ENCODE measurements around the gene RGS17.
A peak's percentile ranks its signal among the peaks of the same experiment; 100 is the strongest.

The RGS17 gene

DNA sequence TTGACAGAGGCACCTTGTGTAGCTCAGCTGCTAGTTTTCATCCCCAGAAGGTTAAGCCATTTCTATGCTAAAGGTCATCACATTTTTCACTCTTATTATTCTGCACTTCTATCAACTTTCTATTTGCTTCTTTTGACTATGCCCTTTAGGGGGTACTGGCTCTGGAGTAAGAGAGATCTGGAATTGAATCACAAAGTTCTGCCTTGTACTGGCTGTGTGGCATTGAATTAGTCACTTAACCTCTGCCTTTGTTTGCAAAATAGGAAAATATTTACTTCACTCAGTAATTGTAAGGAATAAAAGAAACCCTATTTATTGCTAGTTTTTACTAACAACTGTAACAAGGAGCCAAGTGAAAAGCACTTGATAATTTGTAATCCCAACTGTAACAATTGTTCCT lies 71.8 kb downstream of the RGS17 start:
- Histone ChIP-seq H4K20me1 (no peaks in the 10 kb centered on the region), H3K27me3 (no peaks in the 10 kb centered on the region), H3K9me3 (replicated peaks in 1 of 11) (peaks cover 10 to 17% (median 12%) of the 10 kb centered on the region in 11 experiments; a peak in 21 of 22 replicates), H3K27ac (no peak overlapping the region), H3K9ac (no peak overlapping the region), H3K4me1 (no peaks in the 10 kb centered on the region), H3K36me3 (no peaks in the 10 kb centered on the region), H3K4me2 (no peak overlapping the region), H3K4me3 (no peak overlapping the region)
- TF ChIP-seq Cebpa-rat (IDR thresholded peaks at IDR 0.05) = no peak

DNA sequence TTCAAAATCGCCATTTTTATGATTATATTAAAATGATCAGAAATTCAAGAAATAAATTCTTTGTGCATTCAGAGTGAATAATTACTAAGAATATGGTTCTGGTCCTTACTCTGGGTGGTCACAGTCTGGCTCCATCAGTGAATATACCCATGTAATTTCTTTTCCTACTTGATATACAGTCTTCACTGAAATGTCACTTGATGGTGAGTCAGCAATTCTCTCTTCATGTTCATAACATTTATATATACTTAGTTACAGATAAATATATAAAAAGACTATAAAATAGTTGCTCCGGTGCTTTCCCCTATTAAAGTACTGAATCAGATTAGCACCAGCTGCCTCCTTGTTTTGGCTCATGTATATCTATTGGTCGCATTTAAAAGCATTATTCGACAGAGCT lies 72.2 kb downstream of the RGS17 start:
- Histone ChIP-seq H3K36me3 (no peaks in the 10 kb centered on the region), H3K9me3 (replicated peaks in 1 of 11) (peaks cover 10 to 14% (median 12%) of the 10 kb centered on the region in 11 experiments; a peak in 21 of 22 replicates), H3K4me2 (no peak overlapping the region), H3K27me3 (no peaks in the 10 kb centered on the region), H3K9ac (no peak overlapping the region), H3K4me3 (no peak overlapping the region), H4K20me1 (no peaks in the 10 kb centered on the region), H3K4me1 (no peaks in the 10 kb centered on the region), H3K27ac (no peak overlapping the region)
- no peak for TF ChIP-seq Cebpa-rat (IDR thresholded peaks at IDR 0.05)

DNA sequence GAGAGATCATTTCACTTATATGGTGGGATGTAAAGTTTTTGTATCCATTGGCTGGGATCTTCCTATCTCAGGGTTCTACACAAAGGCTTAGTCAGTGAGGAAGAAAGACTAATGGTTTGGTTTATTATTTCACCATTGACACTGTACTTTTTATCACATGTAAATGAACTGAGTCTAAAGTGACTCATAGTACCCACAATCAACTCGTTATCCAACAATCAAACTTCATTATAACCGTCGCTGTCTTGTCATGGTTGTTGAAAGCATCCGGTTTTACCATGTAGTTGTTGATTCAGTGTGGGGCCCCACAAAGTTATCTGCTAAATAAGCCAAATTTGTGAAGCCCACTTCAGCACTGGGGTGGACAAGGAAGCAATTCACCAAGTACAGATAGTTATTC lies 72.8 kb downstream of the RGS17 start:
- Histone ChIP-seq H3K9me3 (replicated peaks in 1 of 11) (peaks cover 5 to 10% (median 7%) of the 10 kb centered on the region in 11 experiments; a peak in 21 of 22 replicates), H3K36me3 (no peaks in the 10 kb centered on the region), H3K4me3 (no peak overlapping the region), H3K4me2 (no peak overlapping the region), H3K4me1 (no peaks in the 10 kb centered on the region), H3K9ac (no peak overlapping the region), H3K27ac (no peak overlapping the region), H4K20me1 (no peaks in the 10 kb centered on the region), H3K27me3 (no peaks in the 10 kb centered on the region)
- TF ChIP-seq Cebpa-rat (IDR thresholded peaks at IDR 0.05) = no peak

GRCh38 chr6:153056308-153056707 lies 74.8 kb downstream of the RGS17 start:
- H4K20me1 ChIP-seq = no peaks in the 10 kb centered on the region
- H3K9me3 ChIP-seq (replicated peaks in 1 of 11) = no peaks in the 10 kb centered on the region
- H3K4me2 ChIP-seq = no peak overlapping the region
- no peaks in the 10 kb centered on the region for H3K36me3 ChIP-seq
- H3K4me1 ChIP-seq = no peaks in the 10 kb centered on the region
- H3K27me3 ChIP-seq = no peaks in the 10 kb centered on the region
- H3K27ac ChIP-seq = no peak overlapping the region
- H3K9ac ChIP-seq = no peak overlapping the region
- H3K4me3 ChIP-seq = no peak overlapping the region
- no peak for TF ChIP-seq Cebpa-rat (IDR thresholded peaks at IDR 0.05)

DNA sequence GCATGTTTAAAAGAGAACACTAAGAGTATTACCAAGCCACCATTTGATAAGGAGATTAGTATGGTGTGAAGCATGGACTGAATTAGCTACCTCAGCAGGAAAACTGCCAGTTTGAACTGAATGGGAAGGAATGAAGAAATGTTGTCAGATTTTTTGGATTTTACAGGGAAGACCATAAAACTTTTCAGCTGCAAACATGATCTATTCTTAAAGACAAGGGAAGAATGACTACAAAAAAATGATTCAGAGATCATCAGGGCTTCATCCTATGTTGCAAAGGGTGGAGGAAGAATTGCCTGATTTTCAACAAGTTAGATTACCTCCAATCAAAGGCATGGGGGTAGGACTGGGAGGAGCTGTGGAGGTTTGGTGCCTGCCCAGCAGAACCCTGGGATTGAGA lies 79.3 kb downstream of the RGS17 start:
- no peak overlapping the region for H3K9ac ChIP-seq
- H3K4me2 ChIP-seq = no peak overlapping the region
- no peaks in the 10 kb centered on the region for H3K4me1 ChIP-seq
- H3K4me3 ChIP-seq = no peak overlapping the region
- no peaks in the 10 kb centered on the region for H4K20me1 ChIP-seq
- TF ChIP-seq Cebpa-rat (IDR thresholded peaks at IDR 0.05) = no peak
- no peaks in the 10 kb centered on the region for H3K36me3 ChIP-seq
- H3K9me3 ChIP-seq (replicated peaks in 1 of 11) = no peaks in the 10 kb centered on the region; a peak in 1 of 22 replicates
- H3K27ac ChIP-seq = no peak overlapping the region
- H3K27me3 ChIP-seq = no peaks in the 10 kb centered on the region

DNA sequence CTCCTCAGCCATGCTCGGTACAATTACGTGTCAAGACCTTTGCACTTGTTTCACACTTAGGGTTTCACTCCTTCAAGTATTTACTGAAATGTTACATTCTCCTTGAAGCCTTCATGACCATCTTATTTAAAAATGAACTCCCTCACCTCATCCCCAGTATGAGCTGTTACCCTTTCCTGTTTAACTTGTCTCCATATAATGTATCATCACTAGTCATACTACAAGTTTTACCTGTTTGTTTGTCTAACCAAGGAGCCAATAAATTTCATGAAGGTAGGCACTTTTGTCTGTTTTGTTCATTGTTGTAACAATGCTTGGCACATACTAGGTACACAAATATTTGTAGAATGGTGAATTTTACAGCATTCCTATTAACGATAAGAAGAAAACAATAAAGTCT lies 82.5 kb downstream of the RGS17 start:
- no peak overlapping the region for H3K9ac ChIP-seq
- no peaks in the 10 kb centered on the region for H3K27me3 ChIP-seq
- no peaks in the 10 kb centered on the region for H4K20me1 ChIP-seq

DNA sequence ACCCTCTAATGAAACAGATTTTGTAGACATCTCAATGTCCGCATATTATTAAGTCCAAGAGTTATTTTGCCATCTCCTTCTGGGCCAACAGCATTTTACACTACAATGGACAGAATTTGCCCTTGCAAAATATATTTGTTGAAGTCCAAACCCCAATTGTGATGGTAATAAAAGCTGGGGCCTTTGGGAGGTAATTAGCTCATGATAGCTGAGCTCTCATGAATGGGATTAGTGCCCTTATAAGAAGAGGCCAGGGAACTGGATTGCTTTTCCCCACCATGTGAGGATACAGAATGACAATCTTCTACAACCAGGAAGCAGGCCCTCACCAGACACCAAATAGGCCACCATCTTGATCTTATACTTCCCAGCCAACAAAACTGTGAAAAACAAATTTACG lies 83.7 kb downstream of the RGS17 start:
- H3K27me3 ChIP-seq = no peaks in the 10 kb centered on the region
- TF ChIP-seq Cebpa-rat (IDR thresholded peaks at IDR 0.05) = no peak
- H3K9ac ChIP-seq = no peak overlapping the region
- H3K4me2 ChIP-seq = no peak overlapping the region
- no peaks in the 10 kb centered on the region for H3K36me3 ChIP-seq
- H3K4me3 ChIP-seq = no peak overlapping the region
- no peaks in the 10 kb centered on the region for H4K20me1 ChIP-seq
- H3K27ac ChIP-seq = no peak overlapping the region
- H3K9me3 ChIP-seq (replicated peaks in 1 of 11) = no peaks in the 10 kb centered on the region; a peak in 1 of 22 replicates
- peaks cover 0 to 6% (median 0%) of the 10 kb centered on the region in 10 experiments; a peak in 4 of 20 replicates for H3K4me1 ChIP-seq

More for the DNA sequence above, 82.5 kb downstream of the RGS17 start:
- no peaks in the 10 kb centered on the region; a peak in 1 of 22 replicates for H3K9me3 ChIP-seq (replicated peaks in 1 of 11)
- H3K36me3 ChIP-seq = no peaks in the 10 kb centered on the region
- H3K4me1 ChIP-seq = peaks cover 0 to 6% (median 0%) of the 10 kb centered on the region in 10 experiments; a peak in 4 of 20 replicates
- TF ChIP-seq Cebpa-rat (IDR thresholded peaks at IDR 0.05) = no peak
- no peak overlapping the region for H3K27ac ChIP-seq
- no peak overlapping the region for H3K4me2 ChIP-seq
- no peak overlapping the region for H3K4me3 ChIP-seq

DNA sequence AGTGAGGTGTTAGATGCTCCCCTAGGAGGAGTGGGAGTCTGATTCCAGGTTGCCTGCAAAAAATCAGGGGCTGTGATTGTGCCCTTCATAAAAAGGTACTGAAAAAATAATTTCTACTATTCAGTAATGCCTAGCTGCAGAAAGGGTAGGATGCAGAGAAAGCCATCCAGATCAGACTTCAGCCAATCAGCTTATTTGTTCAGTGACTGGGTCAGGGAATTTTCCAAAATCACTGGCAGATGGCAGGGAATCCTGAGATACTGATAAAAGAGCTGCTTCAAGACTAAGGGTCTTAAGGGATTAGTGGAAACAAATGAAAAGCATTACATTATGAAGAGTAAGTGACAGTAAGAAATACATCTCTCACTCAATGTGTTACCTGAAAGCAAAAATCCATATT lies 85.8 kb downstream of the RGS17 start:
- H3K27me3 ChIP-seq = no peaks in the 10 kb centered on the region
- no peak overlapping the region for H3K27ac ChIP-seq
- no peaks in the 10 kb centered on the region for H3K9me3 ChIP-seq (replicated peaks in 1 of 11)
- no peak for TF ChIP-seq Cebpa-rat (IDR thresholded peaks at IDR 0.05)
- no peak overlapping the region for H3K4me2 ChIP-seq
- H3K4me3 ChIP-seq = no peak overlapping the region
- H3K9ac ChIP-seq = no peak overlapping the region
- peaks cover 0 to 6% (median 0%) of the 10 kb centered on the region in 10 experiments; a peak in 4 of 20 replicates for H3K4me1 ChIP-seq
- H4K20me1 ChIP-seq = no peaks in the 10 kb centered on the region
- no peaks in the 10 kb centered on the region for H3K36me3 ChIP-seq

DNA sequence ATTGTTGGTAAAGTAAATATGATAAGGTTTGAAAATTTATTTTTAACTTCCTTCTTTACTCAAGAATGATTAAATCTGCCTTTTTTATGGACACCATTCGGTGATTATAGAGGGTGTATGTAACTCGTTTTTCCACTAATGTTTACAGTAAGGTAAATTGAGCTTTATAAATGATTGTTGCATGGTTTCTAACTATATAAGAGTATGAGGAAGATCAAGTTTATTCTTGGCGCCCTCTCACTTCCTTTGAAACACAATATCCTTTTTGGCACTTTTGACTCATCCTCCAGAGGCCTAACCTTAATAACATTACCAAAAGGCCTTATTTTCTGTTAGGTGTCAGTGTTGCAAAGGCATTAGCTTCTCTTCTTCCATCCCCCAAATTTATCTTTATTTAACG lies 86.8 kb downstream of the RGS17 start:
- no peaks in the 10 kb centered on the region for H4K20me1 ChIP-seq
- H3K9ac ChIP-seq = no peak overlapping the region
- peaks cover 0 to 6% (median 0%) of the 10 kb centered on the region in 10 experiments; a peak in 4 of 20 replicates for H3K4me1 ChIP-seq
- no peak overlapping the region for H3K27ac ChIP-seq
- TF ChIP-seq Cebpa-rat (IDR thresholded peaks at IDR 0.05) = no peak
- no peaks in the 10 kb centered on the region for H3K36me3 ChIP-seq
- no peaks in the 10 kb centered on the region for H3K9me3 ChIP-seq (replicated peaks in 1 of 11)
- H3K27me3 ChIP-seq = no peaks in the 10 kb centered on the region
- H3K4me3 ChIP-seq = no peak overlapping the region
- H3K4me2 ChIP-seq = peak overlapping the region in 1 of 11 experiments; percentile 1; a peak in 1 of 22 replicates

- H3K27ac ChIP-seq = no peak overlapping the region
These were observed 87.4 kb downstream of the RGS17 start for GRCh38 chr6:153043719-153044118.

More at GRCh38 chr6:153043719-153044118, 87.4 kb downstream of the RGS17 start:
- Histone ChIP-seq H3K9me3 (replicated peaks in 1 of 11) (no peaks in the 10 kb centered on the region), H4K20me1 (no peaks in the 10 kb centered on the region), H3K4me2 (no peak overlapping the region), H3K4me3 (no peak overlapping the region), H3K4me1 (peaks cover 0 to 6% (median 0%) of the 10 kb centered on the region in 10 experiments; a peak in 4 of 20 replicates), H3K36me3 (no peaks in the 10 kb centered on the region), H3K27me3 (no peaks in the 10 kb centered on the region), H3K9ac (no peak overlapping the region)
- no peak for TF ChIP-seq Cebpa-rat (IDR thresholded peaks at IDR 0.05)
